GM18505 (cell line): ENCODE data around the gene UQCC2.

Experiments used
- ATAC-seq: cut with Tn5 transposase; IDR thresholded peaks from one replicate; pipeline ENCODE4 v1.9.1; 2021; ENCODE audit not compliant: unreplicated experiment
- POLR2A ChIP-seq: IDR thresholded peaks from 4 replicates; pipeline ENCODE4 v1.6.1; 2011; ENCODE audit warnings: borderline replicate concordance; ENCODE audit not compliant: insufficient read depth, insufficient read length; ENCODE audit errors: extremely low read depth

Gene UQCC2

DNA sequence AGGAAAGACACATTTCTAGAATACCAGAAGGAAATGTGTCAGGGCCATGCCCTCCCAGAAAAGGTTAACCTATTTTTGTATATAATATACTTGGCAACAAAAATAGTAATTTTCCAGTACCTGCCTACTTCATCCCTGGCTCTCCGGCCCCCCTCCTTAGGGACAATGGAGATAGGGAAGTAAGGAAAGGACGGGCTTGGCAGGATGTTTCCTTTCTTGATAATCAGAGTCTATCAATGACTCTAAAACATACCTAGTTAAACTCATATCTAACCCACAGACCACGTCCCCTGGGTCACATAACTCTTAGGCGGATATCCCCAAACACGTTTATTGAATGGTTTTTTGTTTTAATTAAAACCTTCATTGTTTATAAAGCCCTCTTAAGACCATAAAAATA lies 11.8 kb downstream of the UQCC2 start:
- ATAC-seq: no peak
- no peak for TF ChIP-seq POLR2A

DNA sequence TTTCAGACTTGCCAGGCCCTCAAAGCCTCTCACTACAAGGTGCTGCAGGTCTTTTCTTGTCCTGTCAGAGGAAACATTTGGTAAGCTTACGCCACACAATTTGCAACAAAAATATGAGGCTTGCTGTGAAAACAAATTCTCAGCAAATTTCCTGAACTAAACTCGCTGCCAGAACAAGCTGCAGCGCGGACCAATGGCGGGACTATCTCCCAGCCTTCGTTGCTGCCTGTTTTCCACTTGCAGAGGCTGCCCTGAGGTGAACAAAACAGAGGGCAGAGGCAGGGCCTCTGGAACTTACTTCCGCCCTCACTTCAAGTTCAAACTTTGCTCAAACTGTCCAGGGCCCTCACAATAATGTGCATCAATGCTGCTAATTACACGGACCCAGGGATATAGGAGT lies 12.4 kb downstream of the UQCC2 start:
- ATAC-seq: no peak
- TF ChIP-seq POLR2A: no peak

DNA sequence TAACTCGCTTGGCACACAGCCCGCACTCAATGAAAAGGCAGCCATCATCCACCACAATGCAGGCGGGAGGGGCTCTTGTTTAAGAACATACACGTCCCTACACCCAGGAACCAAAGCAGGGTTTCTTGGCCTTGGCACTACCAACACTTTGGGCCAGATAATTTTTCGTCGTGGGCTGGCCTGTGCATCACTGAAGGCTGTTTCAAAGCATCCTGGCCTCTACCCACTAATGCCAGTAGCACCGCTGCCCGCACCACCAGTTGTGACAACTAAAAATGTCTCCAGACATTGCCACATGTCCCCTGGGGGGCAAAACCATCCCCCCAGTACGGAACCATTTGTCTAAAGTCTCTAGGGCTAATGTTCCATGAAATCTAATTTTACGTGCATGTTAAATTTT lies 13.0 kb downstream of the UQCC2 start:
- ATAC-seq: no peak
- TF ChIP-seq POLR2A: no peak

DNA sequence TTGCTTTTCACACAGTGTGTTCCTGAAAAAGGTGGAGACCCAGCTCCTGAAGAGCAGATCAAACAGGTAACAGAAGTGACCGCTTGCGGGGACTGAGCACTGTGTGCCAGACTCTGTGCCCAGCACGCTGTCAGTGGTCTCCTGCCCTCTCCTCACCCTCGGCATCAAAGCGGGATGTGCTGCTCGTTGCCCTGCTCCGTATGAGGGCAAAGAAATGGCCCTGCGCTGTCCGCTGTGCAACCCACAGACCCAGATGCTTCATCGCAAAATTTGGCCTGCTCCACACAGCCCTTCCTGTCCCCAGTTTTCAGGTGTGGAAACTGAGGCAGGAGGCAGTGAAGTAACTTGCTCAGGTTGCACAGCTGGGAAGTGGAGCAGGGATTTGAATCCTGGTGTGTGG lies 13.7 kb downstream of the UQCC2 start:
- no peak for ATAC-seq

DNA sequence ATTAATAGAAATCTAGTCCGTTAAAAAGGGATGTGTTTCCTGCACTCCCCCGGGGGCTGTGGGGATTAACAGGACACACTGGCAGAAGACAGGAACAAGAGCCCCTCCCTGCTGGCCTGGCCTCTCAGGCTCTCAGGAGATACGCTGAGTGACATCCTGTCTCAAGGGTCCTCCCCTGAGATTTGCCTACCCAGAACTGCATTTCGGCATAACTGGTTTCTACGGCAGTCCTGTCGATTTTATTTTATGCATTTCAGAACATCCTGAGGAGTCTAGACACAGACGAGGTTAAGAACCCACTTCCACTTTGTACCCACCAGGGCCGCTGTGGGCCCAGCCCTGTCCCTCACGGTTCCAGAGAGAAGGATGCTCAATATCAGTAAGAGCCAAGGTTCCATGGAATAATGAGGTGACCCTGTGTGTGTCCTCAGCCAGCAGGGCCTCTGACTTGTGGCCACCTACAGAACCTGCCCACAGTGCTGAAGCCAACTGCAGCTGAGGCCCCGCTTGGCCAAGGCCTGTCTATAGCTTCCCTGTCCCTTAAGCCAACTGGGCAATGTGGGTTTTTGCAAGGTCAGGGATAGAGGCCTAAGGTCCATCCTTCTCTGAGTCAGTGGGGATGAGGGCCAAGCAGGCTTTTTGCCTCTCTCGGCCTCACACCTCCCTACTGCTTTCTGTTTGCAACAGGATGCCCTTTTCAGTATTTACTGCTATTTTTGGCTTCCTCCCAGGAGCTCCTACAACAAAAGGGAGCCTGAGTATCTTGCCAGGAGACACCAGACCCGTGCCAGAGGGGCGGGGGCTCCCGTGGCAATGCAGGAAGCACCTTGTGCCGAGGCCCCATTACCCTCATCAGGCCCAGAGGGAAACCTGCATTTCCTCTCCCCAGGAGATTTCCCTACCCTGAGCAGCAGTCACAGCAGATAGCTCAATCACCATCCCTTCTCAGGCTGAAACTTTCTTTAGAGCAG lies 14.7 kb downstream of the UQCC2 start:
- ATAC-seq: no peak
- no peak for TF ChIP-seq POLR2A

More for the DNA sequence above, 13.7 kb downstream of the UQCC2 start:
- TF ChIP-seq POLR2A: no peak

DNA sequence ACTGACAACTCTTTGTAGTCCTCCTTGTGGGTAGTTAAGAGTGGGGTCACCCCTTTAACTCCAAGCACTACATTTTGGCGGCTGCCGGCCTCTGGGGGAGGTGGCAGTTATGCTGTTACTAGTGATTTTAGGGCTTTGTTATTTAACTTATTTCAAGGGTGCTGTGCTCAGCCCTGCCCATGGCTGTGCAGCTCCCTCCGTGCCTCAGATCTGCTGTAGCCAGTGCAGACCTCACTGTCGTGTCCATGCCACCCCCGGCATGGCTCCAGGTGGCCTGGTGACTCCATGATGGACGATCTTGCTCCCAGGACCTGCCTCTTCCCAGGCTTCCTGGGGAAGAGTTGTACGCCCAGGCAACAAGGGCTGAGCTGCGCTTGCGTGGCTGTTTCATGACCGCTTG lies 15.4 kb downstream of the UQCC2 start:
- ATAC-seq: no peak
- no peak for TF ChIP-seq POLR2A

DNA sequence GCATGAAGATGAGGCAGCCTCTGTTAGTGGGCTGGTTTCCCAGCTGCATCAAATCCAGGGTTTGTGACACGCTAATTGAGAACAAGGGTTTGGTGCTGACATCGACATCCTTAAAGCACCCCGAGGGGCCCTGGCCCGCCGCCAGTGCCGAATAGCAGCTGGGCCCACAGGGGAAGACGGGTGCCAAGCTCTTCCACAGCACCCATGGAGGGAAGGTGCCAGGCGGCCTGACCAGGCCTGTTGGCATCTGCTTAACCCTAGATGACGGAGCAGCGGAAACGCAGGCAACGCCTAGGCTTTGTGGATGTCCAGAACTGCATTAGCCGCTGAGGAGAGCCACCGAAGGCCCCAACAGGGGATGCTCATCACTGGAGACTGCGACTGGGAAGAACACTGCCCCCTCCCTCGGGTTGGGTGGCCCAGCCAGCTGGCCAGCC lies 16.0 kb downstream of the UQCC2 start:
- ATAC-seq: no peak
- TF ChIP-seq POLR2A: no peak

DNA sequence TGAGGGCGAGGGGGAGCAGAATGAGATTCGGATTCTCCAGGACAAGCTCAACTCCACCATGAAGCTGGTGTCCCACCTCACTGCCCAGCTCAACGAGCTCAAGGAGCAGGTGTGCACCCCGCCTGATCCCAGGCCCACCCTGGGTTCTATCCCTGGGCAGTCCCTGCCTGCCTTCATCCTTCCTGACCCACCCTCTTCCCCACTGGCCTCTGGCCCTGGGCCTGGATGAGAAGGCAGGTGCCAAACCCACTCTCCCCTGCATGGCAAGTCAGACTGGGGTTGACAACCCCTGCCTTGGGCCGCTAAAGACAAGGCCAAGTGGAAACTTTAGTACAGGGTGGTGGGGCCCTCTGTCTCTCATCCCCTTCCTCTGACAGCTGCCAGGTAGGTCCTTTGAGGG lies 16.5 kb downstream of the UQCC2 start:
- no peak for ATAC-seq
- TF ChIP-seq POLR2A: no peak

DNA sequence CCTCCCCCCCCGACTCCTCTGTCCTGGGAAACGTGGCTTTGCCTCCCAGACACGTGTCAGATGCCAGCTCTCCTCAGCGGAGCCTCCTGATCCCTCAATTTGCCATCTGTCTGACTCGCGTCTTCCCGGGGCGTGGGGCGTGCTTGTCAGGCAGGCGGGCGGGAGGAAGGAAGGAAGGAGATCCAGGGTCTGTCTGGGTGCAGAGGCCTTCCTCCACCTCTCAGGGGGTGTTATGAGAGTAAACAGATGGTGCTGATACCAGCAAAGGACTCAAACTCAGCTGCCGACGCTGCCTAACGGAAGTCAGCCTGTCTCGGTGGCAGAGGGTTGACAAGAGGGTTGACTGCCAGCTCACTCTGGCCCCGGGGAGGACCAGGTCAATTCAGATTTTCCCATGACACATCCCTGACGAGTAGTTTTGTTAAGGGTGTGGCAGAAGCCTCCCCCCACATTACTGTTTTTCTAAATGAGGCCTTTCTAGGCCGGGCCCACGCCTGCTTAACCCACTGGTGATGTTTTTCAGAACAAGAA lies 17.0 kb downstream of the UQCC2 start:
- no peak for TF ChIP-seq POLR2A
- no peak for ATAC-seq

DNA sequence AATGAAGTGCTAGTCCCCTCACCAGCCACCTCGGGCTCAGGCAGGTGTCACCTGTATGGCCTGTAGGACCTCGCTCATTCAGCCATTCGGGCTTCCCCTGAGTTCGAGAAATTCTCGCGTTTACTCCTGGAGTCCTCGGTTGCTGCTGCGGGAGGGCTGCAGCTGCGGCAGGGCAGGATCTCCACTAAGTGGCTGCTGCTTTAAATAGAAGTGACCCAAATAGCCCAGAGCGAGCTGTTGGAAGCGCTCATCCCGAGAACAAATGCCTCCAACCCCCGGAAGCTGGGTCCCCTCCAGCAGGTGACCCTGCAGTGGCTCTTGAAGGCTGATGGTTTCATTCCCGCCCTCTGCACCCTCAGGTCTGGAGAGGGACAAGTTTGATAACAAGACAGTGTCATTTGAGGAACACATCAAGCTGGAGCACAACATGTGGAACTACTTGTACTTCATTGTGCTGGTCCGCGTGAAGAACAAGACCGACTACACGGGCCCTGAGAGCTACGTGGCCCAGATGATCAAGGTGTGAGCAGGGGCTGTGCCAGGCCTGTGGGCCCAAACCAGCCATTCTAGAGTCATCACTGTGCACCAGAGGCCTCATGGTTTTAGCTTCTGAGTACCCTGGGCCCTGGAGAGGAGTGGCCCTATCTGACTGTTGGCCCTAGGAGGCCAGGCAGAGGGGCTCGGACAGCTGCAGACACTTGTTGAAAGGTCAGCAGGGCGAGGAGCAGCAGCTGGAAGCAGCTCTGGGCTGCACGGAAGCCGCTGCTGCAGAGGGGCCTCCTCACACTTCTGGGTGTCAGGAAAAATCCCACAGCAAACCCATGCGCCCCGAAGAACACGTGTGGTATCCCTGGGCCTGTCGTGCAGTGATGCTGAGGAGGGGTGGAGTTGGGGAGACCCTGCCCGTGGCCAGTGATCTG lies 18.1 kb downstream of the UQCC2 start:
- no peak for ATAC-seq
- TF ChIP-seq POLR2A: no peak

DNA sequence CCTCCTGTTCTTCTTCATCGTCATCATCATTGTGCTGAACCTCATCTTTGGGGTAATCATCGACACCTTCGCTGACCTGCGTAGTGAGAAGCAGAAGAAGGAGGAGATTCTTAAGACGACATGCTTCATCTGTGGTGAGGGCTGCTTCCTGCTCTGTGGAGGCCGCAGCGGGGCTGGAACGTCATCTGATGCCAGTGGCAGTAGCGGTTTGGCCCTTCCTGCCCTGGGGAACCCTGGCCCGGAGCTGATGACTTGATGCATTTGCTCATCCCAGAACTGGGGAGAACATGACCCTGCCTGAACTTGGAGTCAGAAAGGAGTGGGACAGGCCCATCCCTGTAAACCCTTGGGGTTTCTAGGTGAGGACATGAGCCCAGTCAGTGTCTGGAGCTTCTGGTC lies 18.7 kb downstream of the UQCC2 start:
- no peak for ATAC-seq
- no peak for TF ChIP-seq POLR2A

DNA sequence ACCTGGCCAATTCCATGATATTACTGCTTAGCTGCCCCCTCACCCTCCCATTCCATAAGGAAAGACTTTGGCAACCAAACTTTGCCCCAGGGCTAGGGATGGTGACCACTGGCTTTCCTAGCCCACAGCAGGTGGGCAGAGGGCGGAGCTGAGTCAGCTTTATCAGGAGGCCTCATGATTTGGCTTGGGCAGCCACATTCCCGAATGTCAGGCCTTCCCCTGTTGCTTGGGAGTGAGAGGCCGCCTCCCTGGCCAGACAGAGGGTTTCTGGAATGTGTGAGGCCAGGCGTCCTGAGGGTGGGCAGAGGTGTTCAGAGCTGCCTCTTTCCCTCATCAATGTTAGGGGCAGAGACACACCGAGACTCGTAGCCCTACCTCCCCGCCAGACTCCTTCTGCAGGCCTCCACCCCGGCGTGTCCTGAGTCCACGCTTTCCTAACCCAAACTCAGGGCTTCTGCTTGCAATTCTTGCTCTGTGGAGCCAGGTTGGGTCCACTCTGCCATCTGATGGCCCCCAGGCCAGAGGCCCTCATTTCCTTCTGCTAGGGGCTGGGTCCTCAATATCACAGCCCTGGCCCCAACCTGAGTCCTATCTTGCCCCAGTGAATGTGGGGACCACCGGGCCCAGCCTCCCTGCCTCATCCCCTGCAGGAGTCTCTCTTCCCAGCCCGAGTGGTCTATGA lies 19.3 kb downstream of the UQCC2 start:
- no peak for TF ChIP-seq POLR2A
- ATAC-seq: no peak
